ENCODE results near the gene RBM7.

GRCh38 chr11:114362326-114362725, 38.1 kb upstream of the RBM7 start:
- TF ChIP-seq CTCF (IDR thresholded peaks at IDR 0.05; ENCODE audit: low read depth, low read length, poor library complexity, severe bottlenecking) (no peak), EZH2phosphoT487 (IDR thresholded peaks at IDR 0.05; ENCODE audit: borderline replicate concordance, low read length) (no peak)

All from DOHH2 (cell line).